Astrocyte of the hippocampus (primary cell): ENCODE measurements around the gene TBL1X.
A peak's percentile ranks its signal among the peaks of the same experiment; 100 is the strongest.
"Not testable (repeated sequence)": the region's sequence is repeated elsewhere in the genome, so short reads cannot be mapped to it uniquely, and the experiment has no call there.

Source experiments
- DNase-seq: peaks from one replicate; pipeline ENCODE4 v3.0.0; 2011; ENCODE audit warnings: low read depth, low spot score

TBL1X gene

DNA sequence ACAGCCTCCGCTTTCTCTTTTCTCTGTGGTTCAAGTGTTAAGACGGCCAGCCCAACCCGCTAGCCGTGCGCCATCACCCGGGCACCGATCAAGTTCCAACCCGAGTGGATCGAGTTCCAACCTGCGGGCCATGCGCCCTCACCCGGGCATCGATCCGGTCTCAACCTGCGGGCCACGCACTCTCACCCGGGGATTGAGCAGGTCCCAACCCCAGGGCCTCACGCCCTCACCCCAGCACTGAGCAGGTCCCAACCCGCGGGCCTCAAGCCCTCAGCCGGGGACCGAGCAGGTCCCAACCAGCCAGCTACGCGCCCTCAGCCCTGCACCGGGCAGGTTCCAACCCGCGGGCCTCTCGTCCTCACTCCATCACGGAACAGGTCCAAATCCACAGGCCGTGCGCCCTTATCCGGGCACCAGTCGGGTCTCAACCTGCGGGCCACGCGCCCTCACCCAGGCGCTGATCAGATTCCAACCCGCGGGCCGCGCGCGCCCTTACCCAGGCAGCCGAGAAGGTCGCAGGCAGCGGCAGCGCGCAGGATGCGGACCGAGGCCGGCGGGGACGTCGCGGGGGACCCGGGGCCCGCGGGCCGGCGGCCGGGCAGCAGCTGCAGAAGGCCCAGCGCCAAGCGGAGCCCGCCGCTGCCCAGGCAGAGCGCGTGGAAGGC lies 300.3 kb downstream of the TBL1X start:
- no peak for DNase-seq

DNA sequence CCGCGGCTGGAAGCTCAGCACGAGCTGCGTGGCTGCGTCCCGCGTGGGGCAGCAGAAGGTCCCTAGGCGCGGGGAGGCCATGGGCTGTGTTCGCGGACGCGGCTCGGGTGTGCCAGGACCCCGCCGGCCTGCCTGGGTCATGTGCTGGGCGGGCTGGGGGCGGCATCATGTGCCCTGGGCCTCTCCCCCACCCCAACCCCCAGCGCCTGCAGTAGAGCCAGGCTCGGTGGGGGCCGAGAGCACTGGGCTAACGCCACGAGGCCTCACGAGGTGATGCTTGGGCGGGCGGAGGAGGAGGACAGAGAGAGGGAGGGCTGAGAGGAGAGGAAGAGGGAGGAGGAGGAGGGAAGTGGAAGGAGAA lies 300.9 kb downstream of the TBL1X start, which contains the start of gene GPR143:
TSS of gene GPR143 (minus strand) at position 111 of the 361 bp plus-strand sequence. CDS start at position 81, 30 bp downstream.
- DNase-seq = no peak

DNA sequence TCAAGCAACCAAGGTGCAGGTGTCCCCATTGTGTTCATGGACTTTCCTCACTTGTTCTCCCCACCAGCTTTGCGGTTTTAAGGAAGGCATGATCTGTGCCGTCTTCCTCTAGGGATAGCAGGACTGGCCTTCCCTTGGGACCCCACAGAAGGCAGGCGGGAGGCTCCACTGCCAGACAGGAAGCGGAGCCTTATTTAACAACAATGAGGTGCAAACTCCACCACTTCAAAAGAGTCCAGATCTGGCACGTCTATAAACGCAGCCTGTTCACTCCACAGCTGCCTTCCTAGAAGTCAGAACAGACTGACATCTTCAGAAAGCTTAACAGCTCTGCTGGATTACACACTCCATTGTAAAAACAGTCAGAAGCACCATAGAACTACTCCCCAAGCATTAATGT lies 302.5 kb downstream of the TBL1X start:
- no peak for DNase-seq

DNA sequence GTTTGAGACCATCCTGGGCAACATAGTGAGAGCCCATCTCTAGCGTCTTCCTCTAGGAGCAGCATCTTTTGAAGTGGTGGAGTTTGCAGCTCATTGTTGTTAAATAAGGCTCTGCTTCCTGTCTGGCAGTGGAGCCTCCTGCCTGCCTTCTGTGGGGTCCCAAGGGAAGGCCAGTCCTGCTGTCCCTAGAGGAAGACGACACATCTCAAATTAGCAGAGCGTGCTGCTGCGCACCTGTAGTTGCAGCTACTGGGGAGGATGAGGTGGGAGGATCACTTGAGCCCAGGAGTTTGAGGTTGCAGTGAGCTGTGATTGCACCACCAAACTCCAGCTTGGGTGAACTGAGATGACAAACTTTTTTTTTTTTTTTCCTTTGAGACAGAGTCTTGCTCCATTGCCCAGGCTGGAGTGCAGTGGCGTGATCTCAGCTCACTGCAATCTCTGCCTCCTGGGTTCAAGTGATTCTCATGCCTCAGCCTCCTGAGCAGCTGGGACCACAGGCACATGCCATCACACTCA lies 303.5 kb downstream of the TBL1X start:
- not testable (repeated sequence) for DNase-seq

DNA sequence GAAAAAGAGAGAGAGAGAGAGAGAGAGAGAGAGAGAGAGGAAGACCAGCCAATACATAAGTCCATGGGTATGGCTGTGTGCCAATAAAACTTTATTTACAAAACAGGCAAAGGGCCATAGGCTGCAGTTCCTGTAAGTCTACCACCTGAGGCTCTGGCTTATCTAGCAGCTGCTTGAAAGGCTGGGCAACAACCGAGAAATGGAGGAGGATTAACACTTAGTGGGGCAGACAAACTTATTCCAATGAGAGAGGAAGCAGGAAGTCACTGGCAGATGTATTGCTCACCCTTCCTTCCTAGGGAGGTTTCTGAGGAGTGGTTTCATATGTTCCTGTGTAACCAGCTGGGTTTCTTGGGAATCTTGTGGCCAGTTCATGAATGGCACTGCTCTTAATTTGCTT lies 305.5 kb downstream of the TBL1X start:
- no peak for DNase-seq

DNA sequence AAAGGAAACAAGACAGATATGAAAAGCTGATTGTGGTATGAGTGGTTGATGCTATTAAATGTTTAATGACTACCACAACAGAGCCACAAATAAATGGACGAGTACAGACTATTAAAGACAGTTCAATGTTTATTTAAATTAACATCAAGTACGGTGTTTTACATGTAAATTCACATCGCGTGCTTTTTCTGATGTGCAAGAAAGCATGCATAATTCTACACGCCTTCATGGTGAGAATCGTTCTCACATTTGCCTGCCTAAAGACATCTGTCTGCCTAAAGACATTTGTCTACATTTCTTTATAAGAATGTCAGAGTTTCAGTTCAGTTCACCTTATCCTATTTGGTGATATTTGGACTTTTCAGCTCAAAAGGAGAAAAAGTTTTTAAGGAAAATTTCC lies 308.1 kb downstream of the TBL1X start:
- no peak for DNase-seq

DNA sequence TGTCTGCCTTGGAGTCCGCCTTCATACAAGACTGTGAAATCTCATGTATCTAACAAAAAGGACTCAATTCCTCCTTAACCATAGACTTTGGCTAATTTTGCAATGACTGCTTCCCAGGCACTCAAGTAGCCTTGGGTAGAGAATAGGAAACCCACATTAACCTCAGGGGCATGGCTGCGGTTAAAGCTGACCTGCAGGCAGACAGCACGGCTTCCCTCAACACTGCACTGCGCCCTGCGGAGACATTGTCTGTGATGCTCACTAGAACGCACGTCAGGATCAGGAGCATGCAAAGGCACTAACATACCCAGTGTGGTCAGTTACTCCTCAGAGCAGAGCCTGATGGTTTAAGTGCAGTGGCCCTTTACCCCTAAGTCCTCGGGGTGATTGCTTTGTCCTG lies 311.1 kb downstream of the TBL1X start:
- DNase-seq = no peak

DNA sequence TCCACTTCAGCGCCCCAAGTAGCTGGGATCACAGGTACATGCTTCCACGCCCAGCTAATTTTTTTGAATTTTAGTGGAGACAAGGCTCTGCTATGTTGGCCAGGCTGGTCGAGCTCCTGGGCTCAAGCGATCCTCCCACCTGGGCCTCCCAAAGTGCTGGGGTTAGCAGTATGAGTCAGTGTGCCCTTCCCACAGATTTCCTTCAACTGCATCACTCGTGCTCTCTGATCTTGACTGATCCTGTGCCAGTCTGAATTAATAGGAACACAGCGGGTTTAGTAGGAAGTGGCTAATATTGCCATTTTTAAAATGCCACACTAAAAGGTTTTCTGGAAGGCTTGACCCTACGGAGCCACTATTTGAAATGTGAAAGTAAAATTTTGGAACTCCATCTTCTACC lies 317.1 kb downstream of the TBL1X start:
- no peak for DNase-seq

DNA sequence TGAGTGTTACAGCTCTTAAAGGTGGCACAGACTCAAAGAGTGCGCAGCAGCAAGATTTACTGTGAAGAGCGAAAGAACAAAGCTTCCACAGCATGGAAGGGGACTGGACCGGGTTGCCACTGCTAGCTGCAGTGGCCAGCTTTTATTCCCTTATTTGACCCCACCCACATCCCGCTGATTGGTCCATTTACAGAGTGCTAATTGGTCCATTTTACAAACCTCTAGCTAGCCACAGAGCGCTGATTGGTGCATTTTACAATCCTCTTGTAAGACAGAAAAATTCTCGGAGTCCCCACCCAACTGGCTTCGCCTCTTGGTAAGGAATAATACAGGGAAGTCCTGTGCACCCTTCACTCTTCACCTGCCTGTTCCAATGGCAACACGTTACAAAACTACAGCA lies 319.5 kb downstream of the TBL1X start:
- no peak for DNase-seq

DNA sequence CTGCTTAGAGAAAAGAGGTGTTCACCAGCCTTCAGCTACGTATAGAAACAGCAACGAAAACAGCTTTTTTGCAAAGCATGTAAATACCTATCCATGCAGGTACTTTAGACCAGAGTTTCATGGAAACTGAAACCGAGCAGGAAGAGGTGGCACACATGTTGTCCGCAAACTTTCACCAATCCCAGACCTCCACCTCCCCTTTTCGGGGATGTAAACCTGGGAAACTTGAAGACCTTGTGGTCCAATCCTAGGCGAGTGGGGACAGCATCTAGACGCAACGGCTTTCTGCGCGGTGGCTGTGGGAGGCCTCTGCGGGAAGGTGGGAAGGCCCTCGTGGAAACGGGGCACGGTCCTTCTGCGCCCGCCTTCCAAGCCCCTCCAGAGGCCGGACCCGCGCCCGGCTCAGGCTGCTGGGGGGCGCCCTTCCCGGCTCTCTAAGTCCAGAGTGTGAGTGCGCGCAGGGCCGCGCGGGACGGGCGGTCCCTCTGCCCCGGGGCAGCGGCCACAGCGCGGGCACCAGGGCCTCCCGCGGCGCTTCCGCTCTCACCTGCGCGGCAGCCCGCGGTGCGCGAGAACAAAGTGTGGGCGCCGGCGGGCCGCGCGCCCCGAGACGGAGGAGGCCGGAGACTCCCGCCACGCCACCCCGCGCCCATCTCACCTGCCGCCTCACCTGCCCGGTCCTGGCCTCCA lies 320.5 kb downstream of the TBL1X start:
- no peak for DNase-seq

DNA sequence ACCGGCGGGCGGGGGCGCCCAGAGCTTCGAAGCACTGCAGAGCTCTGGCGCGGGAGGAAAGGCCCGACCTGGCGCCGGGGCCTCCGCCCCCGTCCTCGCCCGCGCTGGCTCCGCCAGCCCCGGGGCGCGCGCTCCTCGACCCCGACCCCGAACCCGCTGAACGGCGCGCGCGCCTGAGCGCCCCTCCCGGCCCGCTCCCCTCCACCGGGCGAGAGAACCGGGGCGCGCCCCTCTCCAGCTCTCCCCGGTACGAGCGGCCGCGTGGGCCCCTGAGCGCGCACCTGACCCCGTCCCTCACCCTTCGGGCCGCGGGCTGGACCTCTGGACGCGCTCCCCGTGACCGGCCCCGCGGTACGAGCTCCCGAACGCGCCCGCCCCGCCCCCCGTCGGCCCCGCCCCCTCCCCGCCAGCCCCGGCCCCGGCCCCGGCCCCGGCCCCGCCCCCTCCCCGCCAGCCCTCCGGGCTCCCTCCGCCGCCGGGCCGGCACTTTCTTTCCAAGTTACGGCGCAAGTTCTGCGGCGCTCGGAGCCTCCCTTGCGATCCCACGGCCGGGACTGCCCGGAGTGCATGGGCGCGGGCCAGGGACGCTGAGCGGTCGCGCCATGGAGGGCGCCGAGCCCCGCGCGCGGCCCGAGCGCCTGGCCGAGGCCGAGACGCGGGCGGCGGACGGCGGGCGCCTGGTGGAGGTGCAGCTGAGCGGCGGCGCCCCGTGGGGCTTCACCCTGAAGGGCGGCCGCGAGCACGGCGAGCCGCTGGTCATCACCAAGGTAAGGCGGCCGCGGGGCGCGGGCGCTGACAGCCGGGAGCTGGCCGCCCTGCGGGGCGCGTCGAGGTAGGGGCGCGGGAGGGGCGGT lies 321.3 kb downstream of the TBL1X start, which contains the start of gene SHROOM2:
TSS of gene SHROOM2 (plus strand) at position 486 of the 854 bp plus-strand sequence. CDS start at position 603, 117 bp downstream.
- DNase-seq = peak; percentile 23

DNA sequence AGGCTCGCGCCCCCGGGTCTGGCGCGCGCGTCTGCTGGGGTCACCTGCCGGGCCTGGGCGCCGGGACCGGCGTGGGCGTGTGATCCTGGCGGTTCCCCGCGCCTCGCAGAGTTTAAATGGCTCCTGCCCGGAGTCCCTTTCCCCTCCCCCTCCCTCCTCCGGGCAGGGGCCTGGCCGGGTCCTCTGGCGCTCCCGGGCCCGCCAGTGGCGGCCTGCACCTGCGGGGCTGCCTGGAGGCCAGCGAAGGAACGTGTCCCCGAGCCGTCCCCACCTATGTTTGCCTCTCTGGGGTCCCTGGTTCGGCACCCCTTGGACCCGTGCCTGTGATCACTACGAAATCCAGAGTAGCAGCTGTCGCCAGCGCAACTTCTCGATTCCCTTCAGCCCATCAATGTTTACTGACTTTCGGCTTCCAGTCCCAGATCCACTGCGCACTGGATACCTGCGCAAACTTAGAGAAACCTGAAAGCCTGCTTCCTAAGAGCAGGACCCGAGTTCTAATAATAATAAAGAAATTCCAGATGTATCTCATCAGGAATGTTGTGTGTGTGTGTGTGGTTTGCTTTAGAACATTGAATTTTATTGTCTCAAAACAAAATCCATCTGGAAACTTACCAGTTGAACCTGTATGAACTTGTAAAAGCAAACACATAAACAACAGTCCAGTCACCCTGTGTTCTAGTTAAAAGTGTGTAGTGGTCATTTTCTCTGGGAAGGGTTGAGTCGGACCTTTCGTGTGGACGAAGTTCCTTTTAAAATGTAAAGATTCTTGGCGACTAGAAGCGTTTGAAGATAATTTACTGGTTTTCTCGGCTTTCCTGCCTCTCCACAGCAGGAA lies 322.2 kb downstream of the TBL1X start:
- peak; percentile 19 for DNase-seq

DNA sequence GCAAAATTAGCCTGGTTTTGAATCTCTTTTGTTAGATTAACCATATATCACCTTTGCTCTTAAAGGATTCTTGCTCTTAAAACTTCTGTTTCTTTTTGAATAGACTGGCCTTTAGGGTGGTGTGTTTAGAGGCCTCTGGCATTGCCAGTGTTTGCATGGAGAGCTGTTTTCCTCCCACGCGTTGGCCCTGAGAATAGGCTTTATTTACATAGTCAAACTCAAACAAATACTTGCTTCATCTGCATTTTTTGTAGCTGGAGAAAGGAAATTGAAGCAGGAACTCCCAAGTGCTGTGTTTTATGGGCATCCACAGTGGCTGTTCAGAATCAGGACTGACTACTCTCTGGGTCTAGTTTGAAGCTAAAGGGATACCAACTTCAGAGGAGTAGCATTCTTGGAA lies 324.1 kb downstream of the TBL1X start:
- no peak for DNase-seq

DNA sequence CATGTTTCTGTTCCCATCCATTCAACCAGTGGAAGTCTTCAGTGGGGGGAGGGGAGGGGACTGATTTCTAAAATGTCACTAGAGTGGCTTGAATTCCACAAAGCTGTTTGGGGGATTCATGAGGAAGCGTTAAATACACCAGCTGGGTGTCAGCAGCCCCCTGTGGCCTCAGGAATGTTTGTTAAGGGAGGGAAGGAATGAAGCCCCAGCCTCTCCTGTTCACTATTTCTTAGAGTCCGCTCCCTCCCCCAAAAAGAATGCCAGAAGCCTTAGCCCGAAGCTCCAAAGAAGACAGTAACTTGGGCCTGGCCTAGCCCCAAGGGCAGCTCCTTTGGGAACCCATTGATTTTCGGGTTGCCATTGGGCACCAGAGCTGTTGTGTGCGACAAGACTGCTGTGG lies 324.7 kb downstream of the TBL1X start:
- DNase-seq = no peak
